Pancreas (tissue), 10 donors: Measurements from ENCODE around the gene PLEKHA8. TPM values are rescaled to one million over a fixed set of nuclear protein-coding genes. Genes with fewer than 3 reads are reported as not detected.
A peak's percentile ranks its signal among the peaks of the same experiment; 100 is the strongest.

Experiments used
- ATAC-seq, 4 donors: fragments of 200-7000 bp; cut with Tn5 transposase; one replicate each; pipeline versions ENCODE4 v1.8.0 to v1.9.1; 2020; ENCODE audit warnings: mild to moderate bottlenecking in 4 of 4, moderate library complexity in 4 of 4
- DNase-seq, 6 donors: peaks; one replicate each; pipeline ENCODE4 v3.0.0-alpha.2; 2020
- FAIRE-seq: peaks from 2 replicates; lab custom pipeline; 2012; peaks lifted over from hg19 to GRCh38; lab: Jason Lieb, UNC
- H3K27ac ChIP-seq, 4 donors: fragments of 200-600 bp; sonication (generic); 1 replicate in 3 of 4; 2 replicates in 1 of 4; pipeline versions ENCODE4 v1.5.0 to v1.8.0; 2020
- H3K27me3 ChIP-seq, 4 donors: fragments of 200-600 bp; one replicate each; pipeline ENCODE4 v1.8.0; 2021
- H3K36me3 ChIP-seq, 3 donors: fragments of 200-600 bp; sonication (generic) in 1 of 3; one replicate each; pipeline versions ENCODE4 v1.5.0 to v1.8.0; 2020 to 2021
- H3K4me1 ChIP-seq, 3 donors: fragments of 200-600 bp; one replicate each; pipeline ENCODE4 v1.8.0; 2021
- H3K4me3 ChIP-seq, 4 donors: fragments of 200-600 bp; sonication (generic) in 2 of 4; one replicate each; pipeline versions ENCODE4 v1.5.0 to v1.8.0; 2020 to 2021
- H3K9me3 ChIP-seq, 4 donors: fragments of 200-600 bp; one replicate each; pipeline ENCODE4 v1.8.0; 2021
- CTCF ChIP-seq, 4 donors: fragments of 200-600 bp; sonication (generic) in 3 of 4; IDR thresholded peaks; one replicate each; pipeline versions ENCODE4 v1.5.0 to v1.8.0; 2021; ENCODE audit warnings: antibody characterized with exemption in 4 of 4
- WGBS, 2 donors: extraction: QIAGEN DNeasy Blood & Tissue Kit; methylation state at CpG; one replicate each; pipeline ENCODE4 v1.1.7; 2013; 5-methylcytosine and 5-hydroxymethylcytosine counted together
- intact Hi-C, 3 donors: fragments of 100-400 bp; cut with DNase I; formaldehyde crosslinking; loops; one replicate each; pipeline versions ENCODE4 v1.11.1 to v1.14.2; 2022
- polyA plus RNA-seq, 2 donors: library from polyadenylated mRNA; stranded (reverse); fragments of 200-250 nt; gene quantifications; one replicate each; pipeline ENCODE4 v1.2.3, GENCODE V29; 2013
- total RNA-seq, 6 donors: library from RNA; stranded (reverse); fragmentation: NEBNext Ultra II Directional in 4 of 6; extraction: Animal tissue kit (Norgen Biotek cat#: 25700) in 4 of 6; gene quantifications; one replicate each; pipeline versions ENCODE4 v1.2.1 to v1.2.4, GENCODE V29; 2021 to 2023
- donor health status: healthy with polysubstance abuse.
- donor health status: DM: no; HTN: no; CAD: no; lungs with moderate emphysema.
- donor health status: DM: no; HTN: no; CAD: no.
- donor health status: control.
- donor health status: control.
- donor health status: Bipolar disorder and iron deficiency.
- donor health status: DM: yes; HTN: yes; CAD: no.
- donor health status: DM: no; HTN: no; CAD: no.
- donor health status: DM: no; HTN: no; CAD: no.
- donor health status: DM: yes; HTN: yes; CAD: no.

Gene PLEKHA8
- total and polyA plus RNA-seq, 8 donors, result 1.7 to 9.7 (median 4.3) TPM

- Histone ChIP-seq H3K4me3 (peak within 1 kb of the TSS; percentile 49 to 97 (median 86)), H3K9me3 (no peaks in the 10 kb centered on the region), H3K27me3 (no peaks in the 10 kb centered on the region), H3K27ac (peak within 1 kb of the TSS; percentile 78 to 90 (median 81)), H3K4me1 (peaks cover 7 to 17% (median 9%) of the 10 kb centered on the region in 3 donors), H3K36me3 (no peaks in the 10 kb centered on the region)
- intact Hi-C loops, result no loop called here
- 0% methylated on average over 35 of the region's 35 CpGs for WGBS, 2 donors
- TF ChIP-seq CTCF (IDR thresholded peaks at IDR 0.05), result no peak
- peak; percentile 92 for FAIRE-seq
- DNase-seq, result peak; percentile 88 to 99 (median 98)
- ATAC-seq, result peak; percentile 83 to 93 (median 86)
These were observed 1.8 kb upstream of the PLEKHA8 start, which contains the start of gene FKBP14 for GRCh38 chr7:30026229-30027064. Gene FKBP14, minus strand, starts transcription at chr7:30026702. Its CDS starts 194 bp downstream, at chr7:30026508.

- peak in 2 of 6 donors; percentile 42 to 44 for DNase-seq
- intact Hi-C loops, result no loop called here
These were observed 1.2 kb upstream of the PLEKHA8 start for GRCh38 chr7:30027065-30027456.

GRCh38 chr7:30027740-30028215 lies 434 bp upstream of the PLEKHA8 start:
- H3K27me3 ChIP-seq, result no peaks in the 10 kb centered on the region
- H3K36me3 ChIP-seq, result no peaks in the 10 kb centered on the region
- DNase-seq (no peak), ATAC-seq (peak; percentile 1 to 13 (median 4)), FAIRE-seq (no peak)
- H3K4me3 ChIP-seq, result peak overlapping the region; percentile 83 to 97 (median 90)
- intact Hi-C loops, result no loop called here
- TF ChIP-seq CTCF (IDR thresholded peaks at IDR 0.05), result no peak
- H3K4me1 ChIP-seq, result peaks cover 9 to 17% (median 12%) of the 10 kb centered on the region in 3 donors
- peak overlapping the region; percentile 78 to 90 (median 81) for H3K27ac ChIP-seq
- whole genome bisulfite sequencing, 2 donors, result 1% methylated on average over 9 of the region's 9 CpGs
- H3K9me3 ChIP-seq, result no peaks in the 10 kb centered on the region

More at GRCh38 chr7:30027065-30027456, 1.2 kb upstream of the PLEKHA8 start:
- Histone ChIP-seq H3K27ac (peak overlapping the region; percentile 78 to 90 (median 81)), H3K36me3 (no peaks in the 10 kb centered on the region), H3K27me3 (no peaks in the 10 kb centered on the region), H3K4me3 (peak overlapping the region; percentile 49 to 97 (median 86)), H3K4me1 (peaks cover 7 to 17% (median 9%) of the 10 kb centered on the region in 3 donors), H3K9me3 (no peaks in the 10 kb centered on the region)
- peak; percentile 47 to 65 (median 53) for ATAC-seq
- TF ChIP-seq CTCF (IDR thresholded peaks at IDR 0.05), result no peak
- 0 to 1% methylated on average over 10 of the region's 10 CpGs for WGBS, 2 donors
- FAIRE-seq, result no peak

GRCh38 chr7:30028749-30029635 lies 780 bp downstream of the PLEKHA8 start:
- peak; percentile 0 to 9 (median 4) for ATAC-seq
- no peak for FAIRE-seq
- H3K27ac ChIP-seq, result peak overlapping the region; percentile 78 to 90 (median 81)
- 0 to 1% methylated on average over 39 to 42 of the region's 42 CpGs for WGBS, 2 donors
- intact Hi-C loops, result no loop called here
- no peaks in the 10 kb centered on the region for H3K9me3 ChIP-seq
- H3K4me3 ChIP-seq, result peak overlapping the region; percentile 83 to 97 (median 90)
- peaks cover 9 to 16% (median 13%) of the 10 kb centered on the region in 3 donors for H3K4me1 ChIP-seq
- no peaks in the 10 kb centered on the region for H3K36me3 ChIP-seq
- peak in 2 of 6 donors; percentile 59 to 84 for DNase-seq
- H3K27me3 ChIP-seq, result no peaks in the 10 kb centered on the region
- TF ChIP-seq CTCF (IDR thresholded peaks at IDR 0.05), result no peak
